Hepatocyte (in vitro differentiated cells): ENCODE measurements around the gene MAP9. TPM values are rescaled to one million over a fixed set of nuclear protein-coding genes. Genes with fewer than 3 reads are reported as not detected.
A peak's percentile ranks its signal among the peaks of the same experiment; 100 is the strongest.
"Not testable (repeated sequence)": the region's sequence is repeated elsewhere in the genome, so short reads cannot be mapped to it uniquely, and the experiment has no call there.

Experiments used
- DNase-seq: peaks from one replicate; pipeline ENCODE4 v3.0.0-alpha.2; 2016; ENCODE audit warnings: low spot score
- H2AFZ ChIP-seq: fragments of 200-600 bp; sonication (generic); 2 replicates; pipeline ENCODE4 v1.6.0; 2016; ENCODE audit warnings: antibody characterized with exemption, mild to moderate bottlenecking
- H3K27ac ChIP-seq: fragments of 200-600 bp; sonication (generic); 2 replicates; pipeline ENCODE4 v1.5.1; 2016; ENCODE audit warnings: mild to moderate bottlenecking
- H3K27me3 ChIP-seq: fragments of 200-600 bp; sonication (generic); 2 replicates; pipeline ENCODE4 v1.6.1; 2016
- H3K36me3 ChIP-seq: fragments of 200-600 bp; sonication (generic); replicated peaks from 2 replicates; pipeline ENCODE4 v1.5.1; 2016; ENCODE audit warnings: low read depth; ENCODE audit not compliant: insufficient read depth
- H3K4me1 ChIP-seq: fragments of 200-600 bp; sonication (generic); 2 replicates; pipeline ENCODE4 v1.5.1; 2016; ENCODE audit warnings: mild to moderate bottlenecking, moderate library complexity; ENCODE audit not compliant: insufficient read depth
- H3K4me2 ChIP-seq: fragments of 200-600 bp; sonication (generic); 2 replicates; pipeline ENCODE4 v1.6.0; 2016
- H3K4me3 ChIP-seq: fragments of 200-600 bp; sonication (generic); 2 replicates; pipeline ENCODE4 v1.5.1; 2016; ENCODE audit warnings: mild to moderate bottlenecking
- H3K79me2 ChIP-seq: fragments of 200-600 bp; sonication (generic); 2 replicates; pipeline ENCODE4 v1.6.0; 2017; ENCODE audit warnings: mild to moderate bottlenecking
- H3K9me2 ChIP-seq: fragments of 200-600 bp; sonication (generic); replicated peaks from 2 replicates; pipeline ENCODE4 v1.6.0; 2017; ENCODE audit warnings: mild to moderate bottlenecking; ENCODE audit not compliant: insufficient read depth
- H3K9me3 ChIP-seq: fragments of 200-600 bp; sonication (generic); 2 replicates; pipeline ENCODE4 v1.5.1; 2016; ENCODE audit warnings: low read depth, mild to moderate bottlenecking
- H4K20me1 ChIP-seq: fragments of 200-600 bp; sonication (generic); 2 replicates; pipeline ENCODE4 v1.6.0; 2016; ENCODE audit warnings: mild to moderate bottlenecking; ENCODE audit not compliant: insufficient read depth, poor library complexity, severe bottlenecking
- EZH2 ChIP-seq: fragments of 200-600 bp; sonication (generic); IDR thresholded peaks from 2 replicates; pipeline ENCODE4 v1.6.1; 2016; ENCODE audit warnings: antibody characterized with exemption, mild to moderate bottlenecking, borderline replicate concordance
- EZH2phosphoT487 ChIP-seq: fragments of 200-600 bp; sonication (generic); IDR thresholded peaks from one replicate; pipeline ENCODE4 v1.6.1; 2018; ENCODE audit warnings: antibody characterized with exemption, mild to moderate bottlenecking, low read depth, moderate library complexity; ENCODE audit not compliant: unreplicated experiment, severe bottlenecking
- WGBS: methylation state at CpG from one replicate; pipeline ENCODE4 v1.1.6; 2016; ENCODE audit warnings: low lambda C conversion rate; ENCODE audit errors: missing lambda C conversion rate; 5-methylcytosine and 5-hydroxymethylcytosine counted together
- polyA plus RNA-seq: library from polyadenylated mRNA; unstranded; fragments of >200 nt; fragmentation: Nextera tagmentation; extraction: Ambion mirVana; gene quantifications from 2 replicates; pipeline ENCODE4 v1.2.1, GENCODE V29; 2016
- total RNA-seq: library from RNA; depleted of rRNA; stranded (reverse); fragments of >200 nt; gene quantifications from 2 replicates; pipeline ENCODE4 v1.2.3, GENCODE V29; 2014
- TF ChIP-seq, protein P1 (sequence below): fragments of 200-600 bp; sonication (generic); IDR thresholded peaks from 2 replicates; pipeline ENCODE4 v1.5.1; 2016; ENCODE audit warnings: antibody characterized with exemption, mild to moderate bottlenecking; ENCODE audit not compliant: poor library complexity

MAP9 gene
- total RNA-seq (26.7 and 28.7 TPM in 2 replicates), polyA plus RNA-seq (27.6 and 29.5 TPM in 2 replicates)

DNA sequence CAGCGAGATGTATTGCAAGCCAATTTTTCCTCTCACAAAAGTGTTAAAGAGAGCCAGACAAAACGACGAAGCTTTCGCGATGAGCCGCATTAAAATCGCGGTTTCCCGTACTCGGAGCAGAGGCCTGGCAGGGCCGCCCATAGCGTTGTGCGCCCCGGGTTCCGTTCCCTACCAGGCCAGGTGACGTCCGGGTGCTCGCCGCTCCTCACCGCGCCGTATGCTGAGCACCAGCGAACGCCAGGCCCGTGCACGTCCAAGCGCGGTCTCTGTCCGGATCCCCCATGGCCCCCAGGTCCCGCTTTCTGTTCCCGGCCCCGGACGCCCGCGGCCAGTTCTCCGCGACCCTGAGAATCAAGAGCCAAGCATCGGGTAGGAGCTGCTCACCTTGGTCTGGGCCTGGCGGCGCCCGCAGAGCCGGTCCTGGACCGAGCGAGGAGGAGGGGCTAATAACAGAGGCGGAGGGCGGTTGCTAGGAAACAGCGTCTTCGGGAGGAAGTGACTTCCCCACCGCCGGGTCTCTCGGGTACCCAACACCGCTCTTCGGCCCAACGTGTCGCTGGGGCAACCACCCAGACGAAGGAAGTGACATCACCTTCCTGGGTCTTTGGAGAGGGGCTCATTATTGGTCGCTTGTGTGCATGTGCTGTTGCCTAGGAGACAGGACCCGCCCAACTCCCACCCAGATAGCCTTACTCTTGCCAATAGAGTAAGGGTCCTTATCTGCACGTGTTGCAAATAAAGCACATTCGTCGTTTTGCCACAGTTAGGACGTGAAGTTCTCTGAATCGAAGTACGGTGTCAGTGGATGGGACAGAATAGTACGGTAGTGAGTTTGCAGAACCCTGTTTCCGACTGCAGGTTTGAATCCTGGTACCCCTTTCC lies at the start of gene MAP9:
TSS of gene MAP9 (minus strand) at position 579 of the 882 bp plus-strand sequence. CDS start 1,115 bp downstream, outside the sequence.
- Histone ChIP-seq H3K4me3 (peak within 1 kb of the TSS; percentile 45), H3K27me3 (no peaks in the 10 kb centered on the region), H3K27ac (peak within 1 kb of the TSS; percentile 63)

GRCh38 chr4:155424778-155425177 lies 48.0 kb upstream of the MAP9 start:
- H3K36me3 ChIP-seq, H4K20me1 ChIP-seq, H3K9me2 ChIP-seq, H3K9me3 ChIP-seq, H2AFZ ChIP-seq, H3K27ac ChIP-seq, H3K4me1 ChIP-seq, H3K4me3 ChIP-seq, DNase-seq, H3K79me2 ChIP-seq, H3K4me2 ChIP-seq, H3K27me3 ChIP-seq: not testable (repeated sequence)
- 96% methylated on average over 11 of the region's 11 CpGs for WGBS

More for the DNA sequence above, at the start of gene MAP9:
- peak; percentile 97 for DNase-seq
- Histone ChIP-seq H3K79me2 (peaks cover 24% of the 10 kb centered on the region), H3K4me2 (peak within 1 kb of the TSS; percentile 73), H4K20me1 (no peaks in the 10 kb centered on the region), H3K9me2 (no peaks in the 10 kb centered on the region), H3K4me1 (peaks cover 7% of the 10 kb centered on the region), H3K9me3 (no peaks in the 10 kb centered on the region), H3K36me3 (no peaks in the 10 kb centered on the region), H2AFZ (peak within 1 kb of the TSS; percentile 88)
- 6% methylated on average over 62 of the region's 66 CpGs for WGBS
- TF ChIP-seq EZH2 (no peak), EZH2phosphoT487 (no peak)
- TF ChIP-seq, protein P1, sequence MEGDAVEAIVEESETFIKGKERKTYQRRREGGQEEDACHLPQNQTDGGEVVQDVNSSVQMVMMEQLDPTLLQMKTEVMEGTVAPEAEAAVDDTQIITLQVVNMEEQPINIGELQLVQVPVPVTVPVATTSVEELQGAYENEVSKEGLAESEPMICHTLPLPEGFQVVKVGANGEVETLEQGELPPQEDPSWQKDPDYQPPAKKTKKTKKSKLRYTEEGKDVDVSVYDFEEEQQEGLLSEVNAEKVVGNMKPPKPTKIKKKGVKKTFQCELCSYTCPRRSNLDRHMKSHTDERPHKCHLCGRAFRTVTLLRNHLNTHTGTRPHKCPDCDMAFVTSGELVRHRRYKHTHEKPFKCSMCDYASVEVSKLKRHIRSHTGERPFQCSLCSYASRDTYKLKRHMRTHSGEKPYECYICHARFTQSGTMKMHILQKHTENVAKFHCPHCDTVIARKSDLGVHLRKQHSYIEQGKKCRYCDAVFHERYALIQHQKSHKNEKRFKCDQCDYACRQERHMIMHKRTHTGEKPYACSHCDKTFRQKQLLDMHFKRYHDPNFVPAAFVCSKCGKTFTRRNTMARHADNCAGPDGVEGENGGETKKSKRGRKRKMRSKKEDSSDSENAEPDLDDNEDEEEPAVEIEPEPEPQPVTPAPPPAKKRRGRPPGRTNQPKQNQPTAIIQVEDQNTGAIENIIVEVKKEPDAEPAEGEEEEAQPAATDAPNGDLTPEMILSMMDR = no peak

- TF ChIP-seq EZH2 = no peak
- no peak for TF ChIP-seq EZH2phosphoT487
- TF ChIP-seq, protein P1 = no peak
- Histone ChIP-seq H3K9me3 (no peaks in the 10 kb centered on the region), H3K9me2 (no peaks in the 10 kb centered on the region), H3K27me3 (no peaks in the 10 kb centered on the region), H3K79me2 (no peaks in the 10 kb centered on the region), H3K4me3 (no peak overlapping the region), H3K4me2 (no peak overlapping the region), H3K4me1 (no peaks in the 10 kb centered on the region), H4K20me1 (no peaks in the 10 kb centered on the region), H2AFZ (no peak overlapping the region), H3K36me3 (no peaks in the 10 kb centered on the region), H3K27ac (no peak overlapping the region)
- no peak for DNase-seq
- WGBS = 93% methylated on average over 1 of the region's 1 CpG
These were observed 46.9 kb upstream of the MAP9 start for GRCh38 chr4:155423671-155424070.

- H3K4me3 ChIP-seq = no peak overlapping the region
- WGBS = 94% methylated on average over 4 of the region's 4 CpGs
- no peaks in the 10 kb centered on the region for H3K4me1 ChIP-seq
- no peaks in the 10 kb centered on the region for H3K27me3 ChIP-seq
- no peak overlapping the region for H3K4me2 ChIP-seq
- no peaks in the 10 kb centered on the region for H4K20me1 ChIP-seq
- TF ChIP-seq EZH2 (no peak), EZH2phosphoT487 (no peak)
- TF ChIP-seq, protein P1 = no peak
- no peak overlapping the region for H3K27ac ChIP-seq
- DNase-seq = no peak
- no peaks in the 10 kb centered on the region for H3K9me2 ChIP-seq
- no peak overlapping the region for H2AFZ ChIP-seq
- H3K36me3 ChIP-seq = no peaks in the 10 kb centered on the region
- no peaks in the 10 kb centered on the region for H3K9me3 ChIP-seq
- no peaks in the 10 kb centered on the region for H3K79me2 ChIP-seq
These were observed 42.5 kb upstream of the MAP9 start for GRCh38 chr4:155419266-155419665.
